HepG2 (cell line): ENCODE measurements around the gene PITPNM2. TPM values are rescaled to one million over a fixed set of nuclear protein-coding genes. Genes with fewer than 3 reads are reported as not detected.

Source experiments
- BRD4 ChIP-seq: sonication (generic); formaldehyde crosslinking; IDR thresholded peaks from 2 replicates; pipeline ENCODE4 v1.4.0; 2020; ENCODE audit warnings: missing genetic modification reagents
- CREB3 ChIP-seq: sonication (generic); formaldehyde crosslinking; IDR thresholded peaks from 2 replicates; pipeline ENCODE4 v1.5.0; 2020; ENCODE audit warnings: missing genetic modification reagents
- ELF3 ChIP-seq: IDR thresholded peaks from 2 replicates; pipeline ENCODE4 v1.6.1; 2016; ENCODE audit warnings: missing genetic modification reagents, missing compliant biosample characterization
- FOXJ3 ChIP-seq: sonication (generic); formaldehyde crosslinking; IDR thresholded peaks from 2 replicates; pipeline ENCODE4 v1.4.0; 2020; ENCODE audit warnings: missing genetic modification reagents, mild to moderate bottlenecking, borderline replicate concordance
- FOXP4 ChIP-seq: sonication (generic); formaldehyde crosslinking; IDR thresholded peaks from 2 replicates; pipeline ENCODE4 v1.4.0; 2020; ENCODE audit warnings: missing genetic modification reagents
- GTF2F1 ChIP-seq: fragments of 150-350 bp; IDR thresholded peaks from 2 replicates; pipeline ENCODE4 v1.6.1; 2014; ENCODE audit warnings: low read length
- KLF13 ChIP-seq: sonication (generic); formaldehyde crosslinking; IDR thresholded peaks from 2 replicates; pipeline ENCODE4 v1.4.0; 2020; ENCODE audit warnings: mild to moderate bottlenecking, missing genetic modification reagents
- KLF9 ChIP-seq: IDR thresholded peaks from 2 replicates; pipeline ENCODE4 v1.6.1; 2016; ENCODE audit warnings: low read depth
- MIER2 ChIP-seq: IDR thresholded peaks from 2 replicates; pipeline ENCODE4 v1.6.1; 2016; ENCODE audit warnings: missing biosample characterization, missing genetic modification reagents
- NONO ChIP-seq, 2 experiments: fragments of 450-650 bp in 1 of 2; sonication (generic) in 1 of 2; formaldehyde crosslinking in 1 of 2; IDR thresholded peaks in 1 of 2; conservative IDR thresholded peaks in 1 of 2; 2 replicates each; pipeline versions ENCODE4 v1.6.1 to v1.8.0; 2017 to 2022; ENCODE audit warnings: mild to moderate bottlenecking in 1 of 2, missing genetic modification reagents in 1 of 2, moderate library complexity in 1 of 2
- NR2F2 ChIP-seq: IDR thresholded peaks from 2 replicates; pipeline ENCODE4 v1.6.1; 2012; ENCODE audit warnings: low read depth, inconsistent platforms, borderline replicate concordance
- REXO4 ChIP-seq: sonication (generic); formaldehyde crosslinking; IDR thresholded peaks from 2 replicates; pipeline ENCODE4 v1.8.0; 2022; ENCODE audit warnings: missing genetic modification reagents, mild to moderate bottlenecking, borderline replicate concordance
- SALL2 ChIP-seq: sonication (generic); formaldehyde crosslinking; IDR thresholded peaks from 2 replicates; pipeline ENCODE4 v1.8.1; 2023; ENCODE audit warnings: mild to moderate bottlenecking, missing genetic modification reagents, inconsistent platforms
- TEF ChIP-seq: sonication (generic); formaldehyde crosslinking; IDR thresholded peaks from 2 replicates; pipeline ENCODE4 v1.5.0; 2020; ENCODE audit warnings: missing genetic modification reagents
- ZFP62 ChIP-seq: sonication (generic); formaldehyde crosslinking; IDR thresholded peaks from 2 replicates; pipeline ENCODE4 v1.4.0; 2020; ENCODE audit warnings: missing genetic modification reagents
- ZNF230 ChIP-seq: sonication (generic); formaldehyde crosslinking; IDR thresholded peaks from 2 replicates; pipeline ENCODE4 v1.4.0; 2020; ENCODE audit warnings: mild to moderate bottlenecking, missing genetic modification reagents
- ZNF256 ChIP-seq: sonication (generic); formaldehyde crosslinking; conservative IDR thresholded peaks from 2 replicates; pipeline ENCODE4 v1.4.0; 2020; ENCODE audit warnings: missing genetic modification reagents
- ZNF264 ChIP-seq: sonication (generic); formaldehyde crosslinking; IDR thresholded peaks from 2 replicates; pipeline ENCODE4 v1.4.0; 2020; ENCODE audit warnings: missing genetic modification reagents
- ZNF883 ChIP-seq: sonication (generic); formaldehyde crosslinking; IDR thresholded peaks from 2 replicates; pipeline ENCODE4 v1.5.1; 2020; ENCODE audit warnings: mild to moderate bottlenecking, missing genetic modification reagents; ENCODE audit errors: not compliant biosample characterization
- polyA plus RNA-seq, 8 experiments: library from polyadenylated mRNA; depleted of rRNA in 3 of 8; stranded (reverse) in 7 of 8; unstranded in 1 of 8; fragments of >200 nt; fragmentation: Illumina TruSeq in 4 of 8; extraction: Trizol in 4 of 8; gene quantifications; 2 replicates each; pipeline versions ENCODE4 v1.2.1 to v1.2.3, GENCODE V29; 2011 to 2016; ENCODE audit warnings: low read depth in 4 of 8, missing spikeins in 1 of 8, mixed read lengths in 1 of 8; ENCODE audit not compliant: insufficient read depth in 1 of 8
- total RNA-seq, 5 experiments: library from RNA; depleted of rRNA; stranded (reverse); fragments of >200 nt; fragmentation: Illumina TruSeq; extraction: Trizol; gene quantifications; 2 replicates each; pipeline ENCODE4 v1.2.3, GENCODE V29; 2016; ENCODE audit warnings: low read depth in 1 of 5
- TF ChIP-seq, protein P1 (sequence below): sonication (generic); formaldehyde crosslinking; IDR thresholded peaks from 2 replicates; pipeline ENCODE4 v1.5.1; 2020; ENCODE audit warnings: mild to moderate bottlenecking, moderate library complexity, missing genetic modification reagents
- TF ChIP-seq, protein P2 (sequence below): sonication (generic); formaldehyde crosslinking; IDR thresholded peaks from 2 replicates; pipeline ENCODE4 v1.4.0; 2020; ENCODE audit warnings: mild to moderate bottlenecking, low read depth, missing genetic modification reagents
- TF ChIP-seq, protein P3 (sequence below): sonication (generic); formaldehyde crosslinking; IDR thresholded peaks from 2 replicates; pipeline ENCODE4 v1.9.0; 2022; ENCODE audit warnings: missing genetic modification reagents, mild to moderate bottlenecking, borderline replicate concordance

Gene PITPNM2
- total and polyA plus RNA-seq, 2 of the 13 experiments (the other 11 are each of a cell fraction or from before 2014, with no cell fraction given): 4.2 to 5.3 TPM

- no peak for TF ChIP-seq TEF (CRISPR knock-in tag)
- TF ChIP-seq ZNF264 (CRISPR knock-in tag): no peak
- TF ChIP-seq FOXJ3 (CRISPR knock-in tag): no peak
- no peak for TF ChIP-seq ZNF230
- TF ChIP-seq REXO4 (CRISPR knock-in tag): no peak
- TF ChIP-seq GTF2F1: no peak
- TF ChIP-seq CREB3 (CRISPR knock-in tag): no peak
- TF ChIP-seq, protein P1, sequence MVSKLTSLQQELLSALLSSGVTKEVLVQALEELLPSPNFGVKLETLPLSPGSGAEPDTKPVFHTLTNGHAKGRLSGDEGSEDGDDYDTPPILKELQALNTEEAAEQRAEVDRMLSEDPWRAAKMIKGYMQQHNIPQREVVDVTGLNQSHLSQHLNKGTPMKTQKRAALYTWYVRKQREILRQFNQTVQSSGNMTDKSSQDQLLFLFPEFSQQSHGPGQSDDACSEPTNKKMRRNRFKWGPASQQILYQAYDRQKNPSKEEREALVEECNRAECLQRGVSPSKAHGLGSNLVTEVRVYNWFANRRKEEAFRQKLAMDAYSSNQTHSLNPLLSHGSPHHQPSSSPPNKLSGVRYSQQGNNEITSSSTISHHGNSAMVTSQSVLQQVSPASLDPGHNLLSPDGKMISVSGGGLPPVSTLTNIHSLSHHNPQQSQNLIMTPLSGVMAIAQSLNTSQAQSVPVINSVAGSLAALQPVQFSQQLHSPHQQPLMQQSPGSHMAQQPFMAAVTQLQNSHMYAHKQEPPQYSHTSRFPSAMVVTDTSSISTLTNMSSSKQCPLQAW (CRISPR knock-in tag): 0 out of 2 replicates have a peak, but pooled peaks have one; percentile 21
- TF ChIP-seq, protein P2, sequence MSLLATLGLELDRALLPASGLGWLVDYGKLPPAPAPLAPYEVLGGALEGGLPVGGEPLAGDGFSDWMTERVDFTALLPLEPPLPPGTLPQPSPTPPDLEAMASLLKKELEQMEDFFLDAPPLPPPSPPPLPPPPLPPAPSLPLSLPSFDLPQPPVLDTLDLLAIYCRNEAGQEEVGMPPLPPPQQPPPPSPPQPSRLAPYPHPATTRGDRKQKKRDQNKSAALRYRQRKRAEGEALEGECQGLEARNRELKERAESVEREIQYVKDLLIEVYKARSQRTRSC (CRISPR knock-in tag): no peak
- TF ChIP-seq ZNF883 (CRISPR knock-in tag): peak; percentile 30
- TF ChIP-seq, protein P3, sequence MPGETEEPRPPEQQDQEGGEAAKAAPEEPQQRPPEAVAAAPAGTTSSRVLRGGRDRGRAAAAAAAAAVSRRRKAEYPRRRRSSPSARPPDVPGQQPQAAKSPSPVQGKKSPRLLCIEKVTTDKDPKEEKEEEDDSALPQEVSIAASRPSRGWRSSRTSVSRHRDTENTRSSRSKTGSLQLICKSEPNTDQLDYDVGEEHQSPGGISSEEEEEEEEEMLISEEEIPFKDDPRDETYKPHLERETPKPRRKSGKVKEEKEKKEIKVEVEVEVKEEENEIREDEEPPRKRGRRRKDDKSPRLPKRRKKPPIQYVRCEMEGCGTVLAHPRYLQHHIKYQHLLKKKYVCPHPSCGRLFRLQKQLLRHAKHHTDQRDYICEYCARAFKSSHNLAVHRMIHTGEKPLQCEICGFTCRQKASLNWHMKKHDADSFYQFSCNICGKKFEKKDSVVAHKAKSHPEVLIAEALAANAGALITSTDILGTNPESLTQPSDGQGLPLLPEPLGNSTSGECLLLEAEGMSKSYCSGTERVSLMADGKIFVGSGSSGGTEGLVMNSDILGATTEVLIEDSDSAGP (CRISPR knock-in tag): 0 out of 2 replicates have a peak, but pooled peaks have one; percentile 7
- TF ChIP-seq MIER2: no peak
- no peak for TF ChIP-seq FOXP4
- peak; percentile 61; the same call in 1 of the 2 replicates for TF ChIP-seq SALL2 (CRISPR knock-in tag)
- no peak for TF ChIP-seq NONO (IDR thresholded peaks at IDR 0.05)
- no peak for TF ChIP-seq NONO (CRISPR knock-in tag; conservative IDR thresholded peaks at IDR 0.05)
- TF ChIP-seq ZNF256 (CRISPR knock-in tag): no peak
- no peak for TF ChIP-seq NR2F2
- 0 out of 2 replicates have a peak, but pooled peaks have one; percentile 66 for TF ChIP-seq BRD4 (CRISPR knock-in tag)
- no peak for TF ChIP-seq ZFP62 (CRISPR knock-in tag)
- TF ChIP-seq KLF13 (CRISPR knock-in tag): no peak
- peak; percentile 11; the same call in 1 of the 2 replicates for TF ChIP-seq ELF3 (CRISPR knock-in tag)
- 0 out of 2 replicates have a peak, but pooled peaks have one; percentile 20 for TF ChIP-seq KLF9 (CRISPR knock-in tag)
Observed at GRCh38 chr12:123139926-123140675, 10.8 kb downstream of the PITPNM2 start (continued).
